Ascending aorta (tissue), 2 donors: Measurements from ENCODE around the gene MBNL2. TPM values are rescaled to one million over a fixed set of nuclear protein-coding genes. Genes with fewer than 3 reads are reported as not detected.

ENCODE experiments used
- DNase-seq, 2 donors: peaks; one replicate each; pipeline ENCODE4 v3.0.0-alpha.2; 2019; ENCODE audit warnings: low spot score in 2 of 2
- H3K27ac ChIP-seq, 2 donors: fragments of 200-600 bp; sonication (generic); one replicate each; pipeline ENCODE4 v1.5.1; 2016 to 2017; ENCODE audit warnings: mild to moderate bottlenecking in 1 of 2
- H3K27me3 ChIP-seq: fragments of 200-600 bp; sonication (generic); one replicate; pipeline ENCODE4 v1.5.1; 2017
- H3K36me3 ChIP-seq, 2 donors: fragments of 200-600 bp; sonication (generic); one replicate each; pipeline ENCODE4 v1.5.1; 2016
- H3K4me1 ChIP-seq, 2 donors: fragments of 200-600 bp; sonication (generic); one replicate each; pipeline ENCODE4 v1.5.1; 2016 to 2017; ENCODE audit warnings: mild to moderate bottlenecking in 1 of 2
- H3K4me3 ChIP-seq, 2 donors: fragments of 200-600 bp; sonication (generic); one replicate each; pipeline ENCODE4 v1.5.1; 2016 to 2017; ENCODE audit warnings: mild to moderate bottlenecking in 1 of 2
- H3K9me3 ChIP-seq, 2 donors: fragments of 200-600 bp; sonication (generic); one replicate each; pipeline ENCODE4 v1.5.1; 2016
- intact Hi-C: fragments of 100-400 bp; cut with DNase I; formaldehyde crosslinking; loops from one replicate; pipeline ENCODE4 v1.15.1; 2023
- total RNA-seq: library from RNA; depleted of rRNA; stranded (reverse); fragments of >200 nt; gene quantifications from one replicate; pipeline ENCODE4 v1.1.0, GENCODE V29; 2016
- TF ChIP-seq, protein P1 (sequence below), 3 experiments: fragments of 200-600 bp in 2 of 3; fragments of 450-650 bp in 1 of 3; sonication (generic) in 2 of 3; IDR thresholded peaks; one replicate each; pipeline ENCODE4 v1.5.1; 2016 to 2019; ENCODE audit warnings: antibody characterized with exemption in 3 of 3, mild to moderate bottlenecking in 1 of 3, moderate library complexity in 1 of 3

MBNL2 gene
- total RNA-seq, 1 donor from 2014 or later = 38.7 TPM

DNA sequence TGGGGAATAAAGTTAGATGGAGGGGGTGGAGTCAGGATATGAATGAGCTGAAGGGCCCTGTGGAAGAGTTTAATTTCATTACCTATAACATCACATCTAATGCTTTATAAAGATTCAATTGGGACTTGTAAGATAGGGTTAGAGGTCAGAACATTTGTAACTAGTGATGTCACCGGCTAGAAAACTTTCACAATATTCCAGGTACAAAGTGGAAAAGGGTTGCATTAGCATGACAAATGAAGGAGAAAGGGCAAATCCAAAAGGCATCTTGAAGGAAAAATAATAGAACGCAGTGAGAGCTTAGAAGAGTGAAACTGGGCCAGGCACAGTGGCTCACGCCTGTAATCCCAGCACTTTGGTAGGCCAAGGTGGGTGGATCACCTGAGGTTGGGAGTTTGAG lies 7.6 kb downstream of the MBNL2 start:
- H3K36me3 ChIP-seq = peaks cover 0 to 6% of the 10 kb centered on the region in 2 donors
- no peaks in the 10 kb centered on the region for H3K27me3 ChIP-seq
- H3K27ac ChIP-seq = peak overlapping the region in 1 of 2 donors; percentile 1
- intact Hi-C loops = loop anchor here (10.0 kb wide), 2 partner anchors 555 to 1175 kb away; partner anchors contain the start of gene UGGT2
- H3K4me3 ChIP-seq = no peak overlapping the region
- peaks cover 0 to 35% of the 10 kb centered on the region in 2 donors for H3K4me1 ChIP-seq
- no peak for DNase-seq
- TF ChIP-seq, protein P1, sequence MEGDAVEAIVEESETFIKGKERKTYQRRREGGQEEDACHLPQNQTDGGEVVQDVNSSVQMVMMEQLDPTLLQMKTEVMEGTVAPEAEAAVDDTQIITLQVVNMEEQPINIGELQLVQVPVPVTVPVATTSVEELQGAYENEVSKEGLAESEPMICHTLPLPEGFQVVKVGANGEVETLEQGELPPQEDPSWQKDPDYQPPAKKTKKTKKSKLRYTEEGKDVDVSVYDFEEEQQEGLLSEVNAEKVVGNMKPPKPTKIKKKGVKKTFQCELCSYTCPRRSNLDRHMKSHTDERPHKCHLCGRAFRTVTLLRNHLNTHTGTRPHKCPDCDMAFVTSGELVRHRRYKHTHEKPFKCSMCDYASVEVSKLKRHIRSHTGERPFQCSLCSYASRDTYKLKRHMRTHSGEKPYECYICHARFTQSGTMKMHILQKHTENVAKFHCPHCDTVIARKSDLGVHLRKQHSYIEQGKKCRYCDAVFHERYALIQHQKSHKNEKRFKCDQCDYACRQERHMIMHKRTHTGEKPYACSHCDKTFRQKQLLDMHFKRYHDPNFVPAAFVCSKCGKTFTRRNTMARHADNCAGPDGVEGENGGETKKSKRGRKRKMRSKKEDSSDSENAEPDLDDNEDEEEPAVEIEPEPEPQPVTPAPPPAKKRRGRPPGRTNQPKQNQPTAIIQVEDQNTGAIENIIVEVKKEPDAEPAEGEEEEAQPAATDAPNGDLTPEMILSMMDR (IDR thresholded peaks at IDR 0.05) = no peak
- H3K9me3 ChIP-seq = no peaks in the 10 kb centered on the region

- Histone ChIP-seq H3K36me3 (peaks cover 0 to 6% of the 10 kb centered on the region in 2 donors), H3K4me3 (no peak overlapping the region), H3K9me3 (no peaks in the 10 kb centered on the region), H3K27ac (no peak overlapping the region), H3K4me1 (peaks cover 0 to 40% of the 10 kb centered on the region in 2 donors), H3K27me3 (no peaks in the 10 kb centered on the region)
- DNase-seq = no peak
- TF ChIP-seq, protein P1 (IDR thresholded peaks at IDR 0.05) = no peak
- intact Hi-C loops = no loop called here
Measured at GRCh38 chr13:97231118-97231828, 9.1 kb downstream of the MBNL2 start.

GRCh38 chr13:97231829-97232196 lies 9.7 kb downstream of the MBNL2 start:
- Histone ChIP-seq H3K27ac (no peak overlapping the region), H3K4me1 (peaks cover 0 to 37% of the 10 kb centered on the region in 2 donors), H3K27me3 (no peaks in the 10 kb centered on the region), H3K9me3 (no peaks in the 10 kb centered on the region), H3K36me3 (peaks cover 0 to 6% of the 10 kb centered on the region in 2 donors), H3K4me3 (no peak overlapping the region)
- intact Hi-C loops = no loop called here
- TF ChIP-seq, protein P1 (IDR thresholded peaks at IDR 0.05) = no peak
- no peak for DNase-seq

- DNase-seq = no peak
- intact Hi-C loops = no loop called here
- Histone ChIP-seq H3K27me3 (no peaks in the 10 kb centered on the region), H3K4me3 (no peak overlapping the region), H3K4me1 (peaks cover 0 to 37% of the 10 kb centered on the region in 2 donors), H3K27ac (no peak overlapping the region), H3K9me3 (no peaks in the 10 kb centered on the region), H3K36me3 (peaks cover 0 to 6% of the 10 kb centered on the region in 2 donors)
- TF ChIP-seq, protein P1 (IDR thresholded peaks at IDR 0.05) = no peak
Measured at GRCh38 chr13:97233499-97233898, 11.4 kb downstream of the MBNL2 start.

DNA sequence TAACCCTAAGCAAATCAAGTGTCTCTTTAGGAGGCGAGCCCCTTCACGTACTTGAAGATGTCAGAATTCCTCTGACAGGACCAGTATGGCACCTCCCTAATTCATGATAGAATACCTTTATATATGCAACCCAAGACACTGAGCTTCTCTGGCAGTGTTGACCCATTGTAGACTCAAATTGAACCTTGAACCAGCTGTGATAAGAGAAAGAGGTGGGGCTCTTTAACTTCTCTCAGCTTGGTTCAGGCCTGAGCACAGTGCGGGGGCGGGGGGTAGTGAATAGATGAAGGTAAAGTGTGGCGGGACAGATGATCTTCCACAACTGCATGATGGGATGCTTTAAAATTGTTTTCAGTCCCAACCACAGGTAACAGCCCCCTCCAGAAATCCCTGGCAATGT lies 12.1 kb downstream of the MBNL2 start:
- no peak for DNase-seq

More for the DNA sequence above, 12.1 kb downstream of the MBNL2 start:
- Histone ChIP-seq H3K27ac (no peak overlapping the region), H3K9me3 (no peaks in the 10 kb centered on the region), H3K4me3 (no peak overlapping the region), H3K27me3 (no peaks in the 10 kb centered on the region), H3K36me3 (peaks cover 0 to 6% of the 10 kb centered on the region in 2 donors), H3K4me1 (peaks cover 0 to 38% of the 10 kb centered on the region in 2 donors)
- TF ChIP-seq, protein P1 (IDR thresholded peaks at IDR 0.05) = no peak
- intact Hi-C loops = no loop called here
